ENCODE data around the gene CACHD1. TPM values are rescaled to one million over a fixed set of nuclear protein-coding genes. Genes with fewer than 3 reads are reported as not detected.

The CACHD1 gene
- total RNA-seq, 2 donors from 2014 or later, result 10.8 to 14.4 TPM

- TF ChIP-seq CTCF (IDR thresholded peaks at IDR 0.05) (no peak), POLR2A (IDR thresholded peaks at IDR 0.05) (no peak), POLR2AphosphoS5 (IDR thresholded peaks at IDR 0.05) (no peak)
- no peaks in the 10 kb centered on the region for H3K4me1 ChIP-seq (replicated peaks)
- 71% methylated on average over 5 of the region's 5 CpGs for WGBS
- H3K4me3 ChIP-seq, result no peak overlapping the region
- H3K27ac ChIP-seq, result no peak overlapping the region
- H3K27me3 ChIP-seq (replicated peaks; ENCODE audit: insufficient read depth), result no peaks in the 10 kb centered on the region
- no peaks in the 10 kb centered on the region for H3K36me3 ChIP-seq
- DNase-seq (ENCODE audit: low spot score), result no peak
- intact Hi-C loops (cut with DNase I), result no loop called here
- H3K9me3 ChIP-seq, result no peaks in the 10 kb centered on the region
Observed at GRCh38 chr1:64563958-64564565, 94.1 kb downstream of the CACHD1 start.

GRCh38 chr1:64564891-64565290 is 95.0 kb downstream of the CACHD1 start:
- Histone ChIP-seq H3K36me3 (no peaks in the 10 kb centered on the region), H3K4me3 (no peak overlapping the region), H3K27ac (no peak overlapping the region), H3K27me3 (replicated peaks; ENCODE audit: insufficient read depth) (no peaks in the 10 kb centered on the region), H3K9me3 (no peaks in the 10 kb centered on the region), H3K4me1 (replicated peaks) (no peaks in the 10 kb centered on the region)
- 46% methylated on average over 3 of the region's 3 CpGs for WGBS
- TF ChIP-seq CTCF (IDR thresholded peaks at IDR 0.05), result no peak
- no peak for DNase-seq (ENCODE audit: low spot score)
- intact Hi-C loops (cut with DNase I), result no loop called here

- no peaks in the 10 kb centered on the region for H3K4me1 ChIP-seq (replicated peaks)
- no peak for DNase-seq (ENCODE audit: low spot score)
- intact Hi-C loops (cut with DNase I), result no loop called here
- H3K27me3 ChIP-seq (replicated peaks; ENCODE audit: insufficient read depth), result no peaks in the 10 kb centered on the region
- H3K4me3 ChIP-seq, result no peak overlapping the region
- WGBS, result 50% methylated on average over 7 of the region's 7 CpGs
- no peak for TF ChIP-seq POLR2AphosphoS5 (IDR thresholded peaks at IDR 0.05)
- TF ChIP-seq POLR2A (IDR thresholded peaks at IDR 0.05), result no peak
- no peak for TF ChIP-seq CTCF (IDR thresholded peaks at IDR 0.05)
- H3K9me3 ChIP-seq, result no peaks in the 10 kb centered on the region
- no peaks in the 10 kb centered on the region for H3K36me3 ChIP-seq
- H3K27ac ChIP-seq, result no peak overlapping the region
Observed at GRCh38 chr1:64567426-64568170, 97.7 kb downstream of the CACHD1 start.

- no peaks in the 10 kb centered on the region for H3K9me3 ChIP-seq
- no peak overlapping the region for H3K27ac ChIP-seq
- no peak overlapping the region for H3K4me3 ChIP-seq
- H3K27me3 ChIP-seq (replicated peaks; ENCODE audit: insufficient read depth), result no peaks in the 10 kb centered on the region
- no peak for DNase-seq (ENCODE audit: low spot score)
- H3K4me1 ChIP-seq (replicated peaks), result no peaks in the 10 kb centered on the region
- 67% methylated on average over 4 of the region's 4 CpGs for WGBS
- H3K36me3 ChIP-seq, result no peaks in the 10 kb centered on the region
- intact Hi-C loops (cut with DNase I), result no loop called here
- TF ChIP-seq POLR2A (IDR thresholded peaks at IDR 0.05), result no peak
- no peak for TF ChIP-seq POLR2AphosphoS5 (IDR thresholded peaks at IDR 0.05)
- TF ChIP-seq CTCF (IDR thresholded peaks at IDR 0.05), result no peak
Observed at GRCh38 chr1:64568171-64568450, 98.2 kb downstream of the CACHD1 start.

GRCh38 chr1:64569411-64569810 is 99.5 kb downstream of the CACHD1 start:
- Histone ChIP-seq H3K4me3 (no peak overlapping the region), H3K9me3 (no peaks in the 10 kb centered on the region), H3K27ac (no peak overlapping the region), H3K27me3 (replicated peaks; ENCODE audit: insufficient read depth) (no peaks in the 10 kb centered on the region), H3K36me3 (no peaks in the 10 kb centered on the region), H3K4me1 (replicated peaks) (no peaks in the 10 kb centered on the region)
- intact Hi-C loops (cut with DNase I), result no loop called here
- WGBS, result 38% methylated on average over 4 of the region's 4 CpGs
- DNase-seq (ENCODE audit: low spot score), result peak; percentile 11
- no peak for TF ChIP-seq CTCF (IDR thresholded peaks at IDR 0.05)
- no peak for TF ChIP-seq POLR2A (IDR thresholded peaks at IDR 0.05)
- no peak for TF ChIP-seq POLR2AphosphoS5 (IDR thresholded peaks at IDR 0.05)

Data from prostate gland (tissue), 2 donors.